Breast epithelium (tissue), 4 donors: Measurements from ENCODE around the gene DSCAM. TPM values are rescaled to one million over a fixed set of nuclear protein-coding genes. Genes with fewer than 3 reads are reported as not detected.

Experiments used
- DNase-seq, 2 donors: peaks; one replicate each; pipeline ENCODE4 v3.0.0-alpha.2; 2019; ENCODE audit warnings: low spot score in 2 of 2
- H3K27ac ChIP-seq, 2 donors: fragments of 200-600 bp; sonication (generic) in 1 of 2; one replicate each; pipeline ENCODE4 v1.5.1; 2016 to 2019; ENCODE audit warnings: mild to moderate bottlenecking in 1 of 2
- H3K27me3 ChIP-seq, 2 donors: fragments of 200-600 bp; sonication (generic) in 1 of 2; one replicate each; pipeline versions ENCODE4 v1.5.1 to v1.6.0; 2017 to 2019; ENCODE audit warnings: control low read depth in 1 of 2, mild to moderate bottlenecking in 1 of 2
- H3K36me3 ChIP-seq: fragments of 200-600 bp; one replicate; pipeline ENCODE4 v1.5.1; 2019
- H3K4me1 ChIP-seq, 2 donors: fragments of 200-600 bp; sonication (generic); one replicate each; pipeline ENCODE4 v1.5.1; 2016 to 2019; ENCODE audit warnings: control low read depth in 1 of 2
- H3K4me3 ChIP-seq, 3 donors: fragments of 200-600 bp; sonication (generic); 1 replicate in 2 of 3; 2 replicates in 1 of 3; pipeline ENCODE4 v1.5.1; 2016 to 2019; ENCODE audit warnings: mild to moderate bottlenecking in 3 of 3, moderate library complexity in 2 of 3
- H3K9me3 ChIP-seq, 2 donors: fragments of 200-600 bp; sonication (generic) in 1 of 2; one replicate each; pipeline ENCODE4 v1.5.1; 2016 to 2019; ENCODE audit warnings: control low read depth in 1 of 2
- POLR2A ChIP-seq: fragments of 450-650 bp; IDR thresholded peaks from one replicate; pipeline ENCODE4 v1.6.1; 2016; ENCODE audit warnings: antibody characterized with exemption, mild to moderate bottlenecking, moderate library complexity
- POLR2AphosphoS5 ChIP-seq, 3 donors: sonication (generic); formaldehyde crosslinking; IDR thresholded peaks; one replicate each; pipeline ENCODE4 v1.6.1; 2017; ENCODE audit warnings: antibody characterized with exemption in 3 of 3
- intact Hi-C: fragments of 100-400 bp; cut with DNase I; formaldehyde crosslinking; loops from one replicate; pipeline ENCODE4 v1.15.1; 2023; ENCODE audit warnings: low total_unique reads
- total RNA-seq, 3 donors: library from RNA; depleted of rRNA; stranded (reverse); fragments of >200 nt; gene quantifications; one replicate each; pipeline ENCODE4 v1.1.0, GENCODE V29; 2016
- TF ChIP-seq, protein P1 (sequence below), 3 donors: fragments of 450-650 bp; IDR thresholded peaks; one replicate each; pipeline ENCODE4 v1.5.1; 2016 to 2017; ENCODE audit warnings: antibody characterized with exemption in 3 of 3, mild to moderate bottlenecking in 3 of 3, moderate library complexity in 3 of 3

The DSCAM gene
- total RNA-seq, 3 donors from 2014 or later, result 0.33 to 0.44 TPM; not detected in 1

DNA sequence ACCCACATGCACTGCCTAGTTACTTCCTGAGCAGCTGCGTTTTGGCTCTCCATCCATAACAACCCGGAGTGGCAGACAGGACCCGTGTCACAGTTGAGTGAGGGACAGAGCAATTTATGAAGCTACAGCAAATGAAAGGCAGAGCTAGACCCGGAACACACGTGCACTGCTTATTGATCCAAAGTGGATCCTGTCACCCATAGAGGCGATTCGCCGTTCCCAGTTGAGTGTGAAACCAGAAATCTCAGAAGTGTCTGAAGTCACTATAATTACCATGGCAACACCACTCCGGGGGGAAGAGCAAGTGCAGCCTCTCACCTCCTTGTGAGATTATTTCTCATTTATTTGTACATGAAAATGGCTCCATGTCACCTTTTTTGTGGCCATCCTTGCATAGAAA is 365.2 kb downstream of the DSCAM start:
- no peak for DNase-seq
- no peak overlapping the region for H3K4me3 ChIP-seq
- intact Hi-C loops, result no loop called here
- no peaks in the 10 kb centered on the region for H3K4me1 ChIP-seq
- H3K27me3 ChIP-seq, result no peaks in the 10 kb centered on the region
- TF ChIP-seq POLR2A, result no peak
- TF ChIP-seq POLR2AphosphoS5 (IDR thresholded peaks at IDR 0.05), result no peak
- TF ChIP-seq, protein P1, sequence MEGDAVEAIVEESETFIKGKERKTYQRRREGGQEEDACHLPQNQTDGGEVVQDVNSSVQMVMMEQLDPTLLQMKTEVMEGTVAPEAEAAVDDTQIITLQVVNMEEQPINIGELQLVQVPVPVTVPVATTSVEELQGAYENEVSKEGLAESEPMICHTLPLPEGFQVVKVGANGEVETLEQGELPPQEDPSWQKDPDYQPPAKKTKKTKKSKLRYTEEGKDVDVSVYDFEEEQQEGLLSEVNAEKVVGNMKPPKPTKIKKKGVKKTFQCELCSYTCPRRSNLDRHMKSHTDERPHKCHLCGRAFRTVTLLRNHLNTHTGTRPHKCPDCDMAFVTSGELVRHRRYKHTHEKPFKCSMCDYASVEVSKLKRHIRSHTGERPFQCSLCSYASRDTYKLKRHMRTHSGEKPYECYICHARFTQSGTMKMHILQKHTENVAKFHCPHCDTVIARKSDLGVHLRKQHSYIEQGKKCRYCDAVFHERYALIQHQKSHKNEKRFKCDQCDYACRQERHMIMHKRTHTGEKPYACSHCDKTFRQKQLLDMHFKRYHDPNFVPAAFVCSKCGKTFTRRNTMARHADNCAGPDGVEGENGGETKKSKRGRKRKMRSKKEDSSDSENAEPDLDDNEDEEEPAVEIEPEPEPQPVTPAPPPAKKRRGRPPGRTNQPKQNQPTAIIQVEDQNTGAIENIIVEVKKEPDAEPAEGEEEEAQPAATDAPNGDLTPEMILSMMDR (IDR thresholded peaks at IDR 0.05), result no peak
- no peaks in the 10 kb centered on the region for H3K36me3 ChIP-seq
- no peak overlapping the region for H3K27ac ChIP-seq
- H3K9me3 ChIP-seq, result no peaks in the 10 kb centered on the region

DNA sequence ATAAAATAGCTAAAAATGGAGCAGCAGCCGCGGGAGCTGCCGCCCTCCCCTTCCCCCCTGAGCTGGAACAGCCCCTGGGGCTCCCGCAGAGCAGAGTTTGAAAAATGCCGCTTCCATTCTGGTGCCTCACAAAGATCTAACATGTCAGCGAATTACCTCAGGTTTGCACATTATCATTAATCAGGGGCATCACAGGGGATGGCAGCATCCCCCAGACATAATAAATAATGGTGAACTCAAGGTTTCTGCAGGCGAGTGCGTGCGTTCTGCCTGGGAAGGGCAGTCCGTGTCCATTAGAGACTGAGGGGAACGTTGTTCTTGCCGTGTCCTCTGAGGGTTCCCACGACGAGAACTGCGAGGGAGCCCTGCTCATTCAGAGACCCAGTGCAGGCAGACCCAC is 372.4 kb downstream of the DSCAM start:
- Histone ChIP-seq H3K27ac (no peak overlapping the region), H3K27me3 (no peaks in the 10 kb centered on the region), H3K9me3 (no peaks in the 10 kb centered on the region), H3K4me3 (no peak overlapping the region), H3K4me1 (no peaks in the 10 kb centered on the region), H3K36me3 (no peaks in the 10 kb centered on the region)
- TF ChIP-seq POLR2AphosphoS5 (IDR thresholded peaks at IDR 0.05), result no peak
- no peak for TF ChIP-seq POLR2A
- TF ChIP-seq, protein P1 (IDR thresholded peaks at IDR 0.05), result no peak
- intact Hi-C loops, result no loop called here
- no peak for DNase-seq

DNA sequence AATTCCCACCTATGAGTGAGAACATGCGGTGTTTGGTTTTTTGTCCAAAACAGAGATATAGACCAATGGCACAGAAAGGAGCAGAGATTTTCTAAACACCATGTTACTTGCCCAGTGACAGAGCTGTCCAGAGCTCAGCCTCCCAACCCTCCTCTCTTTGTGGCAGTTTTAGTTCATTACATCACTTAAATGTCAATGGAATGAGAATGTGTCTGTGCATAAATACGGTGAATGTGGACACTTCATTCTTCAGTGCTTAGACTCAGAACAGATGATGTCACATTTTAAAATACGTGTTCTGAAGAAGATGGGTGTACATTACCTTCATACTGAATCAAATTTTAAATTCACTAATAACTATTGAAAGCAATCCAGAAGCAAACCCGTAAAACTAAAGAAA is 374.9 kb downstream of the DSCAM start:
- no peaks in the 10 kb centered on the region for H3K36me3 ChIP-seq
- intact Hi-C loops, result no loop called here

DNA sequence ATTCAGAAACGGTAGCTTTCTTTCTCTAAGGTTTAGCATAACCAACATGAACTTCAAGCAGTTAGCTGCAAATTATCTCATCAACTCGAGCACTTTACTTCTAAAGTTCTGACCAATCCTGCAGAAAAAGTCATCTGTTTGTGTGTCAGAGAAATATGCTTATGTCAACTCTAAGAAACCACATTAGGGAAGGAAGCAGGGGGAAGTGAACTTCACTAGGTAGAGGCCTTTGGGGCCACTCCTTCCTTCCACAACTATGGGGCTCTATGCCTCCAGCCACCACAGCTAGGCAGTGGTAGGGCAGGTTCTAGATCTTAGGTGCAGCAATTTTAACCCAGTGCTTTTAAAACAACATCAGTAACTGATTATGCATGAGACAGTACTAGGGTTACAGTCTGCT is 375.9 kb downstream of the DSCAM start:
- Histone ChIP-seq H3K4me1 (no peaks in the 10 kb centered on the region), H3K9me3 (no peaks in the 10 kb centered on the region), H3K36me3 (no peaks in the 10 kb centered on the region), H3K4me3 (no peak overlapping the region), H3K27ac (no peak overlapping the region), H3K27me3 (no peaks in the 10 kb centered on the region)
- intact Hi-C loops, result no loop called here
- TF ChIP-seq, protein P1 (IDR thresholded peaks at IDR 0.05), result no peak
- no peak for TF ChIP-seq POLR2A
- TF ChIP-seq POLR2AphosphoS5 (IDR thresholded peaks at IDR 0.05), result no peak
- no peak for DNase-seq

More for the DNA sequence above, 374.9 kb downstream of the DSCAM start:
- Histone ChIP-seq H3K4me1 (no peaks in the 10 kb centered on the region), H3K27ac (no peak overlapping the region), H3K9me3 (no peaks in the 10 kb centered on the region), H3K4me3 (no peak overlapping the region), H3K27me3 (no peaks in the 10 kb centered on the region)
- DNase-seq, result no peak
- TF ChIP-seq, protein P1 (IDR thresholded peaks at IDR 0.05), result no peak
- no peak for TF ChIP-seq POLR2A
- no peak for TF ChIP-seq POLR2AphosphoS5 (IDR thresholded peaks at IDR 0.05)

DNA sequence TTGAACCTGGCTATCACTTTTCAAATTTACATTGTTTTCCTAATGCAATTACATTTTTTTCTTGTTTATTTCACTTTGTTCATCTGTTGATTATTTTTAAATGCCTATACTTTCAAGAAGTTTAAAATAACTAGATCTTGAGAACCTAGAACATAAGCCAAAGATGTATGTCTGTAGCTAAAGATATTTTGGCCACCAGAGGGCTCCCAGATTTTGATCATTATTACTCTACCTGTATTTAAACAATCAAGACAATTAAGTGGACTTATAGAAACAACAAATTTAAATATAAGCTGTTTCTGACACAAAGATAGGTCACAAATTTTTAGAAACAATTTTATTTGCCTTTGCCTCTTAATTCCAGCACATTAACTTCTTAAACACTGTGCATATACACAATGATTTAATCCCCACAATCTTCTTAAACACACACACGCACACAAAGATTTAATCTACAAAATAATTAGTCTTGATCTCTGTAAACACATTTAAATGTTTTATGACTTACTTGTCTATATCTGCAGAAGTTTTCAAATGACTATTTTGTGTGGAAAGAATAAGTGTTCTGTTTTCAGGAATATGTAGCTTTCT is 380.0 kb downstream of the DSCAM start:
- Histone ChIP-seq H3K27me3 (peaks cover 0 to 11% of the 10 kb centered on the region in 2 donors), H3K27ac (no peak overlapping the region), H3K4me3 (no peak overlapping the region), H3K4me1 (no peaks in the 10 kb centered on the region), H3K36me3 (no peaks in the 10 kb centered on the region), H3K9me3 (no peaks in the 10 kb centered on the region)
- DNase-seq, result no peak
- intact Hi-C loops, result no loop called here
- no peak for TF ChIP-seq POLR2AphosphoS5 (IDR thresholded peaks at IDR 0.05)
- TF ChIP-seq, protein P1 (IDR thresholded peaks at IDR 0.05), result peak in 2 of 3 donors; percentile 44 to 48
- no peak for TF ChIP-seq POLR2A
